Brain microvascular endothelial cell (primary cell): ENCODE measurements around the gene PRRG4.
"Not testable (repeated sequence)": the region's sequence is repeated elsewhere in the genome, so short reads cannot be mapped to it uniquely, and the experiment has no call there.

Experiments
- DNase-seq: peaks from one replicate; pipeline ENCODE4 v3.0.0-alpha.2; 2020
- H3K27ac ChIP-seq: fragments of 250-450 bp; sonication (Bioruptor Pico); 2 replicates; pipeline ENCODE4 v1.5.1; 2020; ENCODE audit warnings: mild to moderate bottlenecking, moderate library complexity
- H3K27me3 ChIP-seq: fragments of 250-450 bp; sonication (Bioruptor Pico); replicated peaks from 2 replicates; pipeline ENCODE4 v1.5.1; 2020; ENCODE audit warnings: mild to moderate bottlenecking
- H3K36me3 ChIP-seq: fragments of 250-450 bp; sonication (Bioruptor Pico); replicated peaks from 2 replicates; pipeline ENCODE4 v1.5.1; 2020; ENCODE audit warnings: mild to moderate bottlenecking
- H3K4me3 ChIP-seq: 2 replicates; pipeline ENCODE4 v1.5.1; 2011; ENCODE audit warnings: low read depth, mild to moderate bottlenecking, control low read depth, low read length, moderate library complexity
- in situ Hi-C: cut with HindIII; loops from 2 replicates; pipeline ENCODE4 v1.10.0; 2017; ENCODE audit warnings: low sequenced_read_pairs, low pct_ligation_motif_present
- TF ChIP-seq, protein P1 (sequence below): IDR thresholded peaks from 2 replicates; pipeline ENCODE4 v1.5.1; 2011; ENCODE audit warnings: low read depth, mild to moderate bottlenecking, moderate library complexity, low read length, control low read depth, inconsistent platforms; ENCODE audit errors: missing control alignments

Gene PRRG4

DNA sequence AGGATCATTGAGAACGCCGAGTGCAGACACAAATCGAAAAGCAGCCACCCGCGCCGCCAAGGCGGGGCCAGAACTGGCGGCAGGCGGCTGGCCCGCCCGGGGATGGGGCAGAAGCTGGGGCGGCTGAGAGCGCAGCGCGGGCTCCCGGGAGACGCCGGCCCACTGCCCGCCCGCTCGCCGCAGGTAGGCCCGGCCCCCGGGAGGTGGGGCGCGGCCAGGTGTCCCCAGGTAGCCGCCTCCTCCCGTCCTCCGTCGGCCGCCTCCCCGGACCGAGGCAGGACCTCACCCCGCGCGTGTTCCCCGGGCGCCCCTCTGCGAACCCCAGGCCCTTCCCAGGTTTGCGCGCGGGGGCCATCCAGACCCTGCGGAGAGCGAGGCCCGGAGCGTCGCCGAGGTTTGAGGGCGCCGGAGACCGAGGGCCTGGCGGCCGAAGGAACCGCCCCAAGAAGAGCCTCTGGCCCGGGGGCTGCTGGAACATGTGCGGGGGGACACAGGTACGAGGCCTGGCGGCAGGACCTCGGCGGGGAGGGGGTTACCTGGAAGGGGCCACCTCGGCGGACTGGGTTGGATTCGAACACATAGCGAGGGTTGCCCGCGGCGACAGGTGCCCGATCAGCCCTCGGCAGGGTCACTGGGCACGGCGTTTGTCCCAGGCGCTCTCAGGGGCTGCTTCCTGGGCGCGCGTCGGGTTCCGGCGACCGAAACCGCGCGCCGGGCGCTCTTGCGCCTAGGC, at the start of gene PRRG4:
Gene PRRG4, plus strand, starts transcription at position 248 of the 733 bp plus-strand sequence. CDS start 603 bp downstream, outside the sequence.
- no peaks in the 10 kb centered on the region for H3K36me3 ChIP-seq
- no peak within 1 kb of the TSS for H3K27ac ChIP-seq
- no peak for DNase-seq
- TF ChIP-seq, protein P1, sequence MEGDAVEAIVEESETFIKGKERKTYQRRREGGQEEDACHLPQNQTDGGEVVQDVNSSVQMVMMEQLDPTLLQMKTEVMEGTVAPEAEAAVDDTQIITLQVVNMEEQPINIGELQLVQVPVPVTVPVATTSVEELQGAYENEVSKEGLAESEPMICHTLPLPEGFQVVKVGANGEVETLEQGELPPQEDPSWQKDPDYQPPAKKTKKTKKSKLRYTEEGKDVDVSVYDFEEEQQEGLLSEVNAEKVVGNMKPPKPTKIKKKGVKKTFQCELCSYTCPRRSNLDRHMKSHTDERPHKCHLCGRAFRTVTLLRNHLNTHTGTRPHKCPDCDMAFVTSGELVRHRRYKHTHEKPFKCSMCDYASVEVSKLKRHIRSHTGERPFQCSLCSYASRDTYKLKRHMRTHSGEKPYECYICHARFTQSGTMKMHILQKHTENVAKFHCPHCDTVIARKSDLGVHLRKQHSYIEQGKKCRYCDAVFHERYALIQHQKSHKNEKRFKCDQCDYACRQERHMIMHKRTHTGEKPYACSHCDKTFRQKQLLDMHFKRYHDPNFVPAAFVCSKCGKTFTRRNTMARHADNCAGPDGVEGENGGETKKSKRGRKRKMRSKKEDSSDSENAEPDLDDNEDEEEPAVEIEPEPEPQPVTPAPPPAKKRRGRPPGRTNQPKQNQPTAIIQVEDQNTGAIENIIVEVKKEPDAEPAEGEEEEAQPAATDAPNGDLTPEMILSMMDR: no peak
- H3K4me3 ChIP-seq: peak within 1 kb of the TSS; percentile 60
- H3K27me3 ChIP-seq: peaks cover 7% of the 10 kb centered on the region
- in situ Hi-C loops: no loop called here

DNA sequence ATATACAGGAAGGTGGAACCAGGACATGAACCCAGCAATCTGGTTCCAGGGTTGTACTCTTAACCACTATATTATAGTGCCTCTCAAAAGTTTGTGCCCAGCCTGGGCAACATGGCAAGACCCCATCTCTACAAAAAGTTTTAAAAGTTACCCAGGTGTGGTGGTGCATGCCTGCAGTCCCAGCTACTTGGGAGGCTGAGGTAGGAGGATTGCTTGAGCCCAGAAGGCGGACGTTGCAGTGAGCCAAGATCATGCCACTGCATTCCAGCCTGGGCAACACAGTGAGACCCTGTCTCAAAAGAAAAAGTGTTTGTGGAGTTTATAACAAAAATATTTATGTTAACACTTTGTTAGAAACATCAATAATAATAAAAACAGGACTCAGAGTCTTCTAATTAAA, 48.9 kb upstream of the PRRG4 start:
- in situ Hi-C loops, H3K27ac ChIP-seq, H3K4me3 ChIP-seq, H3K36me3 ChIP-seq, H3K27me3 ChIP-seq, DNase-seq: not testable (repeated sequence)

- Histone ChIP-seq H3K27ac (no peak overlapping the region), H3K4me3 (no peak overlapping the region), H3K27me3 (no peaks in the 10 kb centered on the region), H3K36me3 (no peaks in the 10 kb centered on the region)
- TF ChIP-seq, protein P1: no peak
- in situ Hi-C loops: no loop called here
- DNase-seq: no peak
Observed at GRCh38 chr11:32781721-32782120, 48.0 kb upstream of the PRRG4 start.

DNA sequence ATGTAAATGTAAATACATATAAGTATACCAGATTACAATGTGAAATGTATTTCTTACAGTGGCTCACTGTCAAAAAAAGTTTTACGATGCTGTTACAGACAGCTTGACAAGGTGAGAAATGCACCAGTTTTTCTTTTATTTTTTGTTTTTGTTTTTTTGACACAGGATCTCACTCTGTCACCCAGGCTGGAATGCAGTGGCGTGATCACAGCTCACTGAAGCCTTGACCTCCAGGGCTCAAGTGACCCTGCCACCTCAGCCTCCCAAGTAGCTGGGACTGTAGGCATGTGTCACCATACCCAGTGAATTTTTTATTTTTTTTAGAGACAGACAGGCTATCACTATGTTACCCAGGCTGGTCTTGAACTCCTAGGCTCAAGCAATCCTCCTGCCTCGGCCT, 44.5 kb upstream of the PRRG4 start:
- TF ChIP-seq, protein P1: no peak
- no peak for DNase-seq
- in situ Hi-C loops: no loop called here
- Histone ChIP-seq H3K27ac (no peak overlapping the region), H3K36me3 (no peaks in the 10 kb centered on the region), H3K27me3 (no peaks in the 10 kb centered on the region), H3K4me3 (no peak overlapping the region)

GRCh38 chr11:32786811-32787210, 42.9 kb upstream of the PRRG4 start:
- TF ChIP-seq, protein P1: no peak
- no peak for DNase-seq
- Histone ChIP-seq H3K36me3 (no peaks in the 10 kb centered on the region), H3K27me3 (no peaks in the 10 kb centered on the region), H3K27ac (no peak overlapping the region), H3K4me3 (no peak overlapping the region)
- in situ Hi-C loops: no loop called here

DNA sequence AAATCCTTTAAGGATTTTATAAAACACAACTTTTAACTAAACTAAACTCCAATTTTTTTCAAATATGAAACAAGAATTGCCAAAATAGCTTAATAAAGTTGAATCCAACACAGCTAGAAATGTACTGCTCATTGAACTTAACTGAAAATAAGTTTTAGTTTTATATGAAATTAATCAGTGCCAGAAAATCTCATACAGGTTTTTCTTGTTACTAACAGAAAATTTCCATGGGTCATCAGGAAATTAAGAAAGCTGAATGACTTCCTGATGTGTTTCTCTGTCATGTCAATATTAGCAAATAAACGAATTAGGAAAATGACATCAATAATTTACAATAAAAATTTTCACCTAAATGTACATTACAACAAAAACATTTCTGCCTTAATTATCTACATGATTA, 38.8 kb upstream of the PRRG4 start:
- TF ChIP-seq, protein P1: no peak
- in situ Hi-C loops: no loop called here
- Histone ChIP-seq H3K36me3 (no peaks in the 10 kb centered on the region), H3K4me3 (no peak overlapping the region), H3K27me3 (no peaks in the 10 kb centered on the region), H3K27ac (no peak overlapping the region)
- DNase-seq: no peak
